ENCODE measurements around the gene MYO1F. TPM values are rescaled to one million over a fixed set of nuclear protein-coding genes. Genes with fewer than 3 reads are reported as not detected.
A peak's percentile ranks its signal among the peaks of the same experiment; 100 is the strongest.

MYO1F gene
- total RNA-seq, 1 donor from 2014 or later = 1.7 TPM

- DNase-seq = no peak
Observed at GRCh38 chr19:8489561-8490394, 87.5 kb downstream of the MYO1F start.

GRCh38 chr19:8488365-8488764 lies 88.9 kb downstream of the MYO1F start:
- DNase-seq = no peak

- DNase-seq = peak; percentile 11
Observed at GRCh38 chr19:8487137-8487851, 89.9 kb downstream of the MYO1F start.

GRCh38 chr19:8486661-8487136 lies 90.5 kb downstream of the MYO1F start:
- no peak for DNase-seq

GRCh38 chr19:8485561-8486371 lies 91.5 kb downstream of the MYO1F start:
- DNase-seq = no peak

GRCh38 chr19:8484331-8484894 lies 92.8 kb downstream of the MYO1F start:
- DNase-seq = peak; percentile 12

GRCh38 chr19:8483165-8483564 lies 94.1 kb downstream of the MYO1F start:
- DNase-seq = no peak

GRCh38 chr19:8482696-8483095 lies 94.5 kb downstream of the MYO1F start:
- DNase-seq = no peak

- DNase-seq = no peak
Observed at GRCh38 chr19:8481616-8482015, 95.6 kb downstream of the MYO1F start.

GRCh38 chr19:8481201-8481600 lies 96.0 kb downstream of the MYO1F start:
- no peak for DNase-seq

GRCh38 chr19:8478598-8478997 lies 98.6 kb downstream of the MYO1F start:
- DNase-seq = no peak

- DNase-seq = no peak
Observed at GRCh38 chr19:8477889-8478288, 99.4 kb downstream of the MYO1F start.

- no peak for DNase-seq
Observed at GRCh38 chr19:8476524-8476923, 100.7 kb downstream of the MYO1F start.

- DNase-seq = no peak
Observed at GRCh38 chr19:8475005-8475404, 102.2 kb downstream of the MYO1F start.

- DNase-seq = no peak
Observed at GRCh38 chr19:8473648-8474476, 103.4 kb downstream of the MYO1F start.

Other genes starting within 250 kb of the MYO1F start
- 5.1 TPM for gene KANK3, start 234.2 kb downstream of the MYO1F start, total RNA-seq
- 0.94 TPM for gene ANGPTL4, start 213.3 kb downstream of the MYO1F start, total RNA-seq
- 76.9 TPM for gene RAB11B, start 187.1 kb downstream of the MYO1F start, total RNA-seq
- gene MARCHF2, start 164.1 kb downstream of the MYO1F start, total RNA-seq = 52.3 TPM
- 49.9 TPM for gene HNRNPM, start 132.5 kb downstream of the MYO1F start, total RNA-seq
- not detected for gene PRAM1, start 74.8 kb downstream of the MYO1F start, total RNA-seq
- 1.6 TPM for gene ZNF414, start 63.3 kb downstream of the MYO1F start, total RNA-seq
- gene ADAMTS10, start 33.3 kb upstream of the MYO1F start, total RNA-seq = 46.0 TPM
- not detected for gene NFILZ, start 53.2 kb upstream of the MYO1F start, total RNA-seq
- not detected for gene ACTL9, start 121.4 kb upstream of the MYO1F start, total RNA-seq
- not detected for gene OR2Z1, start 144.2 kb upstream of the MYO1F start, total RNA-seq